Body of pancreas (tissue), 4 donors: ENCODE data around the gene CACNA1F. TPM values are rescaled to one million over a fixed set of nuclear protein-coding genes. Genes with fewer than 3 reads are reported as not detected.

ENCODE experiments used
- ATAC-seq: fragments of 150-250 bp; one replicate; pipeline ENCODE4 v1.9.1; 2016
- DNase-seq, 4 donors: peaks; one replicate each; pipeline ENCODE4 v3.0.0-alpha.2; 2019
- H3K27ac ChIP-seq, 4 donors: fragments of 200-600 bp; sonication (generic); 1 replicate in 3 of 4; 2 replicates in 1 of 4; pipeline versions ENCODE4 v1.5.1 to v1.6.1; 2016 to 2019; ENCODE audit warnings: mild to moderate bottlenecking in 1 of 4, mixed read lengths in 1 of 4, moderate library complexity in 1 of 4
- H3K27me3 ChIP-seq, 2 donors: fragments of 200-600 bp; sonication (generic); one replicate each; pipeline ENCODE4 v1.6.0; 2016; ENCODE audit warnings: mild to moderate bottlenecking in 1 of 2
- H3K36me3 ChIP-seq, 2 donors: fragments of 200-600 bp; sonication (generic); replicated peaks in 1 of 2; 2 replicates each; pipeline ENCODE4 v1.5.1; 2016; ENCODE audit warnings: low read depth in 2 of 2; ENCODE audit not compliant: insufficient read depth in 1 of 2
- H3K4me1 ChIP-seq: fragments of 200-600 bp; sonication (generic); one replicate; pipeline ENCODE4 v1.6.0; 2016
- H3K4me3 ChIP-seq, 2 donors: fragments of 200-600 bp; sonication (generic); 1 replicate in 1 of 2; 2 replicates in 1 of 2; pipeline ENCODE4 v1.5.1; 2016 to 2019
- H3K9me3 ChIP-seq, 3 donors: fragments of 200-600 bp; sonication (generic); 1 replicate in 2 of 3; 2 replicates in 1 of 3; pipeline ENCODE4 v1.5.1; 2016
- POLR2A ChIP-seq, 3 donors: fragments of 450-650 bp; IDR thresholded peaks; one replicate each; pipeline ENCODE4 v1.6.1; 2016; ENCODE audit warnings: antibody characterized with exemption in 3 of 3, mild to moderate bottlenecking in 2 of 3
- WGBS, 2 donors: methylation state at CpG; one replicate each; pipeline ENCODE4 v1.1.5; 2017; 5-methylcytosine and 5-hydroxymethylcytosine counted together
- intact Hi-C: fragments of 100-400 bp; cut with DNase I; formaldehyde crosslinking; loops from one replicate; pipeline ENCODE4 v1.15.1; 2023
- total RNA-seq, 2 donors: library from RNA; depleted of rRNA; stranded (reverse); fragments of >200 nt; gene quantifications; one replicate each; pipeline ENCODE4 v1.1.0, GENCODE V29; 2016
- TF ChIP-seq, protein P1 (sequence below), 7 experiments: fragments of 450-650 bp in 4 of 7; fragments of 200-600 bp in 3 of 7; sonication (generic) in 3 of 7; IDR thresholded peaks; one replicate each; pipeline ENCODE4 v1.5.1; 2016 to 2019; ENCODE audit warnings: antibody characterized with exemption in 7 of 7

Gene CACNA1F
- total RNA-seq, 2 donors from 2014 or later = 0.26 TPM; not detected in 1

GRCh38 chrX:49214996-49215526 lies 18.1 kb downstream of the CACNA1F start:
- no peak for TF ChIP-seq POLR2A (IDR thresholded peaks at IDR 0.05)
- TF ChIP-seq, protein P1, sequence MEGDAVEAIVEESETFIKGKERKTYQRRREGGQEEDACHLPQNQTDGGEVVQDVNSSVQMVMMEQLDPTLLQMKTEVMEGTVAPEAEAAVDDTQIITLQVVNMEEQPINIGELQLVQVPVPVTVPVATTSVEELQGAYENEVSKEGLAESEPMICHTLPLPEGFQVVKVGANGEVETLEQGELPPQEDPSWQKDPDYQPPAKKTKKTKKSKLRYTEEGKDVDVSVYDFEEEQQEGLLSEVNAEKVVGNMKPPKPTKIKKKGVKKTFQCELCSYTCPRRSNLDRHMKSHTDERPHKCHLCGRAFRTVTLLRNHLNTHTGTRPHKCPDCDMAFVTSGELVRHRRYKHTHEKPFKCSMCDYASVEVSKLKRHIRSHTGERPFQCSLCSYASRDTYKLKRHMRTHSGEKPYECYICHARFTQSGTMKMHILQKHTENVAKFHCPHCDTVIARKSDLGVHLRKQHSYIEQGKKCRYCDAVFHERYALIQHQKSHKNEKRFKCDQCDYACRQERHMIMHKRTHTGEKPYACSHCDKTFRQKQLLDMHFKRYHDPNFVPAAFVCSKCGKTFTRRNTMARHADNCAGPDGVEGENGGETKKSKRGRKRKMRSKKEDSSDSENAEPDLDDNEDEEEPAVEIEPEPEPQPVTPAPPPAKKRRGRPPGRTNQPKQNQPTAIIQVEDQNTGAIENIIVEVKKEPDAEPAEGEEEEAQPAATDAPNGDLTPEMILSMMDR (IDR thresholded peaks at IDR 0.05) = no peak
- Histone ChIP-seq H3K4me1 (no peaks in the 10 kb centered on the region), H3K4me3 (no peak overlapping the region), H3K27me3 (no peaks in the 10 kb centered on the region), H3K27ac (no peak overlapping the region), H3K9me3 (no peaks in the 10 kb centered on the region), H3K36me3 (no peaks in the 10 kb centered on the region)
- WGBS, 2 donors = 84% methylated on average over 8 to 13 of the region's 14 CpGs
- ATAC-seq (no peak), DNase-seq (no peak)
- intact Hi-C loops = no loop called here

DNA sequence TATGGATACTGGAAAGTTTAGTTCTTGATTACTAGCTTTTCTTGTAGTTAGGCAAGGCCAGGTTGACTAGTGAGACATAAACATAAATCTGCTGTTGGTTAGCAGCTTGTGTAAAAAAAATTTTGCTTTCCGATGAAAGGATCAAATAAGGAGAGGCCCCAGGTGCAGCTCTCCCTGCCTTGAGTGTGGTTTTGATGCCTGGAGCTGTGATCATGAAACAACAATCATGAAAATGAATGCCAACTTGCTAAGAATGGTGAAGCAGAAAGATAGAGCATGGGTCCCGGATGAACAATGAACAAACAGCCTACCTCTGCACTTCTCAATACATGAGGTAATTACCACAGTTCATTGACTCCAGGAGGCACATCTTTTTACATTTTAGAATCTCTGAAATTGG lies 18.7 kb downstream of the CACNA1F start:
- WGBS, 2 donors = 86 to 88% methylated on average over 2 of the region's 2 CpGs
- Histone ChIP-seq H3K27ac (no peak overlapping the region), H3K4me1 (no peaks in the 10 kb centered on the region), H3K9me3 (no peaks in the 10 kb centered on the region), H3K4me3 (no peak overlapping the region), H3K36me3 (no peaks in the 10 kb centered on the region), H3K27me3 (no peaks in the 10 kb centered on the region)
- DNase-seq (no peak), ATAC-seq (no peak)
- intact Hi-C loops = no loop called here
- TF ChIP-seq POLR2A (IDR thresholded peaks at IDR 0.05) = no peak
- TF ChIP-seq, protein P1 (IDR thresholded peaks at IDR 0.05) = no peak

DNA sequence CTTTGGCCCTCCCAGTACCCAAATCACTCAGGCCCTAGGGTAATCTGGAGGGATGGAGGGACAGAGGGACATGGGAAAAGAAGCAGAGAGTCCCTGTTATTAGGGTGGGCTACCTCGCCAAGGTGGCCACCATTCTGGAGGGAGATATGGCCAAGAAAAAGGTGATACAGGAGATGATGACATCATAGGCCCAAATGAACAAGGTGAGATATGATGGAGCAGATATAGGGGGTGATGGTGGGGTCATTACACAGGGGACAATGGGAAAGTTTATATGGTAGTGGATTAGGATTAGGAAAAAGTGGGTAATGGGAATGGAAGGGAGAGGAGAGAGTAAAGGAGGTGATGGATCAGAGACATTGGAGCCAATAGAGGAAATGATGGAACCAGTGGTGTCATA lies 20.3 kb downstream of the CACNA1F start:
- Histone ChIP-seq H3K36me3 (no peaks in the 10 kb centered on the region), H3K4me3 (no peak overlapping the region), H3K27me3 (no peaks in the 10 kb centered on the region), H3K9me3 (no peaks in the 10 kb centered on the region), H3K4me1 (no peaks in the 10 kb centered on the region), H3K27ac (no peak overlapping the region)
- TF ChIP-seq POLR2A (IDR thresholded peaks at IDR 0.05) = no peak
- TF ChIP-seq, protein P1 (IDR thresholded peaks at IDR 0.05) = no peak
- DNase-seq = no peak
- intact Hi-C loops = no loop called here
- 38 to 45% methylated on average over 1 of the region's 1 CpG for WGBS, 2 donors
- ATAC-seq = no peak

DNA sequence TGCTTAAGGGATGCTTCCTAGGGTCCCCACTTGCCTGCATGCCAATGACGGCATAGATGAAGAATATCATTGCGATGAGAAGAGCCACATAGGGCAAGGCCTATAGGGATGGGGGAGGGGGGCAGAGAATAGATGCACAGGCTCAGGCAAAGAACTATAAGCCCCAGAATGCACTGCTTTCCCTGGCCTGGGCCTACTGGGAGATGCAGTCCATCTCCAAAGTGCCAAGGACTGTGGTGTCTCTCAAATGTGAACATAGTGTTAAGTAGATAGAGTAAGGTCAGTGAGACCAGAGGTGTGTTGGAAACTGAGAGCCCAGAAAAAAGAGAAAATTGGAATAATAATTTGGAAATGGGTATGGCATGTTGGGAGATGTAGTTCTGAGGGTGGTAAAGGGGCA lies 20.9 kb downstream of the CACNA1F start:
- H3K4me3 ChIP-seq = no peak overlapping the region

GRCh38 chrX:49211074-49211473 lies 22.1 kb downstream of the CACNA1F start:
- DNase-seq = no peak
- H3K27me3 ChIP-seq = no peaks in the 10 kb centered on the region
- no peaks in the 10 kb centered on the region for H3K4me1 ChIP-seq
- H3K4me3 ChIP-seq = no peak overlapping the region
- H3K36me3 ChIP-seq = no peaks in the 10 kb centered on the region
- no peak for ATAC-seq
- TF ChIP-seq POLR2A (IDR thresholded peaks at IDR 0.05) = no peak
- TF ChIP-seq, protein P1 (IDR thresholded peaks at IDR 0.05) = no peak
- 89 to 92% methylated on average over 4 to 9 of the region's 9 CpGs for WGBS, 2 donors
- H3K9me3 ChIP-seq = no peaks in the 10 kb centered on the region
- H3K27ac ChIP-seq = no peak overlapping the region
- intact Hi-C loops = no loop called here

More for the DNA sequence above, 20.9 kb downstream of the CACNA1F start:
- H3K27me3 ChIP-seq = no peaks in the 10 kb centered on the region
- ATAC-seq (no peak), DNase-seq (no peak)
- H3K9me3 ChIP-seq = no peaks in the 10 kb centered on the region
- no peaks in the 10 kb centered on the region for H3K36me3 ChIP-seq
- no peak for TF ChIP-seq POLR2A (IDR thresholded peaks at IDR 0.05)
- TF ChIP-seq, protein P1 (IDR thresholded peaks at IDR 0.05) = no peak
- WGBS, 2 donors = 90% methylated on average over 2 of the region's 2 CpGs; no CpG with 5 or more reads in 1 of the 2 donors
- H3K4me1 ChIP-seq = no peaks in the 10 kb centered on the region
- intact Hi-C loops = no loop called here
- H3K27ac ChIP-seq = no peak overlapping the region
